Upper lobe of left lung (tissue), 6 donors: ENCODE measurements around the gene C20orf96. TPM values are rescaled to one million over a fixed set of nuclear protein-coding genes. Genes with fewer than 3 reads are reported as not detected.
"Not testable (repeated sequence)": the region's sequence is repeated elsewhere in the genome, so short reads cannot be mapped to it uniquely, and the experiment has no call there.

Experiments
- ATAC-seq, 2 donors: fragments of 200-7000 bp; cut with Tn5 transposase; one replicate each; pipeline ENCODE4 v1.9.1; 2022; ENCODE audit warnings: mild to moderate bottlenecking in 2 of 2, moderate library complexity in 2 of 2; ENCODE audit not compliant: low FRiP score in 2 of 2
- DNase-seq, 2 donors: peaks; one replicate each; pipeline ENCODE4 v3.0.0-alpha.2; 2019 to 2020
- H3K27ac ChIP-seq, 4 donors: fragments of 200-600 bp; sonication (generic); one replicate each; pipeline ENCODE4 v1.5.1; 2016 to 2019
- H3K27me3 ChIP-seq, 4 donors: fragments of 200-600 bp; sonication (generic); one replicate each; pipeline ENCODE4 v1.5.1; 2017 to 2019
- H3K36me3 ChIP-seq, 4 donors: fragments of 200-600 bp; sonication (generic); one replicate each; pipeline ENCODE4 v1.5.1; 2016 to 2019
- H3K4me1 ChIP-seq, 4 donors: fragments of 200-600 bp; sonication (generic); one replicate each; pipeline ENCODE4 v1.5.1; 2018 to 2019
- H3K4me3 ChIP-seq, 4 donors: fragments of 200-600 bp; sonication (generic); one replicate each; pipeline ENCODE4 v1.5.1; 2017 to 2019; ENCODE audit warnings: mild to moderate bottlenecking in 2 of 4, moderate library complexity in 1 of 4
- H3K9me3 ChIP-seq, 4 donors: fragments of 200-600 bp; sonication (generic); one replicate each; pipeline ENCODE4 v1.5.1; 2018 to 2019
- EP300 ChIP-seq, 4 donors: sonication (generic); formaldehyde crosslinking; IDR thresholded peaks; one replicate each; pipeline ENCODE4 v1.5.1; 2017; ENCODE audit warnings: antibody characterized with exemption in 4 of 4, control low read depth in 2 of 4
- POLR2A ChIP-seq, 4 donors: fragments of 450-650 bp; IDR thresholded peaks; one replicate each; pipeline ENCODE4 v1.5.1; 2016 to 2017; ENCODE audit warnings: antibody characterized with exemption in 4 of 4, mild to moderate bottlenecking in 2 of 4
- POLR2AphosphoS5 ChIP-seq, 2 donors: sonication (generic); formaldehyde crosslinking; IDR thresholded peaks; one replicate each; pipeline ENCODE4 v1.5.1; 2017; ENCODE audit warnings: antibody characterized with exemption in 2 of 2
- WGBS, 2 donors: methylation state at CpG; one replicate each; pipeline ENCODE4 v1.1.5; 2017 to 2018; 5-methylcytosine and 5-hydroxymethylcytosine counted together
- total RNA-seq, 6 donors: library from RNA; depleted of rRNA in 4 of 6; stranded (reverse); fragments of >200 nt in 4 of 6; gene quantifications; one replicate each; pipeline versions ENCODE4 v1.1.0 to v1.2.1, GENCODE V29; 2016 to 2021
- TF ChIP-seq, protein P1 (sequence below), 6 experiments: fragments of 450-650 bp in 4 of 6; fragments of 200-600 bp in 2 of 6; sonication (generic) in 2 of 6; IDR thresholded peaks; one replicate each; pipeline ENCODE4 v1.5.1; 2016 to 2019; ENCODE audit warnings: antibody characterized with exemption in 6 of 6
- donor health status: DM: no; HTN: no; CAD: no; lungs with moderate emphysema.
- donor health status: DM: no; HTN: yes; CAD: no; lungs with severe emphysema.

C20orf96 gene
- total RNA-seq, 6 donors from 2014 or later: 3.0 to 31.4 (median 10.3) TPM

DNA sequence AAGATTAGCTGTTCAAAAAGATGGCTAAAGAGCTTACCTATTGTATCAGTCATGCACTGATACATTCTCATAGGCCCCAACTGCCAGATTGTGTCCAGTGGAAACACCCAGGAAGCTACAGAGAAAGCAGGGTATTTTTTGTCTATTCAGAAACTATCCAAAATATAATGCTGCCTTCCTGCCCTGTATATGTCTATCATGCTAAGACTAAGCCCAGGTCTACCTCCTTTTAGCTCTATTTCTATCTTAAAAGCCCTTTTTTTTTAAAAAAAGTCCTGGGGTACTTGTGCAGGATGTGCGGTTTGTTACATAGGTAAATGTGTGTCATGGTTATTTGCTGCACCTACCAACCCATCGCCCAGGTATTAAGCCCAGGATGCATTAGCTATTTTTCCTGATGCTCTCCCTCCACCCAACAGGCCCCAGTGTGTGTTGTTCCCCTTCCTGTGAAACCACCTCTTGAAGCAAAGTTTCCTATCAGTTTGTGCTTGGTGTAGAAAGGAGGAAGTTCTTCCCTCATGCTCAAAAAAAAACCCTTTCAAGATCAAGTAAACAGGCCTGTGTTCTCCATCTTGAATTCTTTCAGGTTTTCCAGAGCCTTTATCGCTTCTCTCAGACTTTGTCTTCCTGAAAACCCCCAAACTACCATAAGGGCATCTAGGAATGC lies 63.0 kb downstream of the C20orf96 start:
- H3K4me1 ChIP-seq: no peaks in the 10 kb centered on the region
- no peak overlapping the region for H3K4me3 ChIP-seq
- no peak overlapping the region for H3K27ac ChIP-seq
- TF ChIP-seq EP300 (IDR thresholded peaks at IDR 0.05) (no peak), POLR2AphosphoS5 (IDR thresholded peaks at IDR 0.05) (no peak), POLR2A (IDR thresholded peaks at IDR 0.05) (no peak)
- TF ChIP-seq, protein P1, sequence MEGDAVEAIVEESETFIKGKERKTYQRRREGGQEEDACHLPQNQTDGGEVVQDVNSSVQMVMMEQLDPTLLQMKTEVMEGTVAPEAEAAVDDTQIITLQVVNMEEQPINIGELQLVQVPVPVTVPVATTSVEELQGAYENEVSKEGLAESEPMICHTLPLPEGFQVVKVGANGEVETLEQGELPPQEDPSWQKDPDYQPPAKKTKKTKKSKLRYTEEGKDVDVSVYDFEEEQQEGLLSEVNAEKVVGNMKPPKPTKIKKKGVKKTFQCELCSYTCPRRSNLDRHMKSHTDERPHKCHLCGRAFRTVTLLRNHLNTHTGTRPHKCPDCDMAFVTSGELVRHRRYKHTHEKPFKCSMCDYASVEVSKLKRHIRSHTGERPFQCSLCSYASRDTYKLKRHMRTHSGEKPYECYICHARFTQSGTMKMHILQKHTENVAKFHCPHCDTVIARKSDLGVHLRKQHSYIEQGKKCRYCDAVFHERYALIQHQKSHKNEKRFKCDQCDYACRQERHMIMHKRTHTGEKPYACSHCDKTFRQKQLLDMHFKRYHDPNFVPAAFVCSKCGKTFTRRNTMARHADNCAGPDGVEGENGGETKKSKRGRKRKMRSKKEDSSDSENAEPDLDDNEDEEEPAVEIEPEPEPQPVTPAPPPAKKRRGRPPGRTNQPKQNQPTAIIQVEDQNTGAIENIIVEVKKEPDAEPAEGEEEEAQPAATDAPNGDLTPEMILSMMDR (IDR thresholded peaks at IDR 0.05): no peak
- no peaks in the 10 kb centered on the region for H3K36me3 ChIP-seq
- H3K27me3 ChIP-seq: no peaks in the 10 kb centered on the region
- H3K9me3 ChIP-seq: no peaks in the 10 kb centered on the region
- ATAC-seq (no peak), DNase-seq (no peak)
- 63 to 64% methylated on average over 3 of the region's 3 CpGs for whole genome bisulfite sequencing, 2 donors

GRCh38 chr20:226958-227357 lies 63.6 kb downstream of the C20orf96 start, which contains the start of gene DEFB129:
TSS of gene DEFB129 (plus strand) at chr20:227258. CDS start at chr20:227289, 31 bp downstream.
- Histone ChIP-seq H3K4me3 (no peak within 1 kb of the TSS), H3K4me1 (no peaks in the 10 kb centered on the region), H3K36me3 (no peaks in the 10 kb centered on the region), H3K27me3 (peaks cover 0 to 1% (median 0%) of the 10 kb centered on the region in 4 donors), H3K9me3 (no peaks in the 10 kb centered on the region), H3K27ac (no peak within 1 kb of the TSS)
- WGBS, 2 donors: 82 to 86% methylated on average over 3 of the region's 3 CpGs
- TF ChIP-seq POLR2AphosphoS5 (IDR thresholded peaks at IDR 0.05) (no peak), POLR2A (IDR thresholded peaks at IDR 0.05) (no peak), EP300 (IDR thresholded peaks at IDR 0.05) (no peak)
- TF ChIP-seq, protein P1 (IDR thresholded peaks at IDR 0.05): no peak
- ATAC-seq (no peak), DNase-seq (no peak)

- 80 to 85% methylated on average over 3 of the region's 3 CpGs for WGBS, 2 donors
- H3K36me3 ChIP-seq: not testable (repeated sequence)
Measured at GRCh38 chr20:225879-226278, 64.7 kb downstream of the C20orf96 start.

GRCh38 chr20:221258-221830 lies 69.2 kb downstream of the C20orf96 start:
- no peaks in the 10 kb centered on the region for H3K4me1 ChIP-seq
- WGBS, 2 donors: 33 to 36% methylated on average over 1 of the region's 1 CpG
- no peaks in the 10 kb centered on the region for H3K36me3 ChIP-seq
- H3K9me3 ChIP-seq: no peaks in the 10 kb centered on the region
- H3K4me3 ChIP-seq: no peak overlapping the region
- DNase-seq (no peak), ATAC-seq (no peak)
- TF ChIP-seq, protein P1 (IDR thresholded peaks at IDR 0.05): no peak
- H3K27ac ChIP-seq: no peak overlapping the region
- peaks cover 0 to 1% (median 0%) of the 10 kb centered on the region in 4 donors for H3K27me3 ChIP-seq

More at GRCh38 chr20:225879-226278, 64.7 kb downstream of the C20orf96 start:
- not testable (repeated sequence) for H3K27me3 ChIP-seq, H3K27ac ChIP-seq, DNase-seq, ATAC-seq, H3K4me1 ChIP-seq, H3K9me3 ChIP-seq, H3K4me3 ChIP-seq

Other genes starting within 250 kb of the C20orf96 start
- gene DEFB125, start 203.1 kb downstream of the C20orf96 start, total RNA-seq: not detected
- not detected for gene DEFB126, start 148.2 kb downstream of the C20orf96 start, total RNA-seq
- not detected for gene DEFB127, start 133.3 kb downstream of the C20orf96 start, total RNA-seq
- not detected for gene DEFB128, start 101.0 kb downstream of the C20orf96 start, total RNA-seq
- not detected for gene DEFB129, start 63.5 kb downstream of the C20orf96 start, total RNA-seq
- gene DEFB132, start 33.0 kb downstream of the C20orf96 start, total RNA-seq: not detected
- gene ZCCHC3, start 6.8 kb upstream of the C20orf96 start, total RNA-seq: 10 to 100 TPM; 14.2 to 18.5 (median 17.3) TPM
- gene SOX12, start 34.8 kb upstream of the C20orf96 start, total RNA-seq: 10 to 100 TPM in 2 of 6 donors, 1 to 10 TPM in 4; 3.8 to 13.5 (median 7.6) TPM
- 10 to 100 TPM; 13.6 to 30.8 (median 25.6) TPM for gene NRSN2, start 56.4 kb upstream of the C20orf96 start, total RNA-seq
- 10 to 100 TPM; 11.5 to 39.0 (median 24.7) TPM for gene TRIB3, start 90.0 kb upstream of the C20orf96 start, total RNA-seq
- 100 to 1,000 TPM in 3 of 6 donors, 10 to 100 TPM in 3; 63.4 to 179 (median 109) TPM for gene RBCK1, start 117.5 kb upstream of the C20orf96 start, total RNA-seq
- gene TBC1D20, start 171.8 kb upstream of the C20orf96 start, total RNA-seq: 10 to 100 TPM; 35.5 to 59.7 (median 37.5) TPM